ENCODE measurements around the gene TREML4.

Gene TREML4

GRCh38 chr6:41194386-41194785 is 33.8 kb upstream of the TREML4 start:
- H3K4me3 ChIP-seq (ENCODE audit: low read depth, low read length): no peak overlapping the region
- TF ChIP-seq, protein P1, sequence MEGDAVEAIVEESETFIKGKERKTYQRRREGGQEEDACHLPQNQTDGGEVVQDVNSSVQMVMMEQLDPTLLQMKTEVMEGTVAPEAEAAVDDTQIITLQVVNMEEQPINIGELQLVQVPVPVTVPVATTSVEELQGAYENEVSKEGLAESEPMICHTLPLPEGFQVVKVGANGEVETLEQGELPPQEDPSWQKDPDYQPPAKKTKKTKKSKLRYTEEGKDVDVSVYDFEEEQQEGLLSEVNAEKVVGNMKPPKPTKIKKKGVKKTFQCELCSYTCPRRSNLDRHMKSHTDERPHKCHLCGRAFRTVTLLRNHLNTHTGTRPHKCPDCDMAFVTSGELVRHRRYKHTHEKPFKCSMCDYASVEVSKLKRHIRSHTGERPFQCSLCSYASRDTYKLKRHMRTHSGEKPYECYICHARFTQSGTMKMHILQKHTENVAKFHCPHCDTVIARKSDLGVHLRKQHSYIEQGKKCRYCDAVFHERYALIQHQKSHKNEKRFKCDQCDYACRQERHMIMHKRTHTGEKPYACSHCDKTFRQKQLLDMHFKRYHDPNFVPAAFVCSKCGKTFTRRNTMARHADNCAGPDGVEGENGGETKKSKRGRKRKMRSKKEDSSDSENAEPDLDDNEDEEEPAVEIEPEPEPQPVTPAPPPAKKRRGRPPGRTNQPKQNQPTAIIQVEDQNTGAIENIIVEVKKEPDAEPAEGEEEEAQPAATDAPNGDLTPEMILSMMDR (IDR thresholded peaks at IDR 0.05; ENCODE audit: low read depth, low read length): no peak

DNA sequence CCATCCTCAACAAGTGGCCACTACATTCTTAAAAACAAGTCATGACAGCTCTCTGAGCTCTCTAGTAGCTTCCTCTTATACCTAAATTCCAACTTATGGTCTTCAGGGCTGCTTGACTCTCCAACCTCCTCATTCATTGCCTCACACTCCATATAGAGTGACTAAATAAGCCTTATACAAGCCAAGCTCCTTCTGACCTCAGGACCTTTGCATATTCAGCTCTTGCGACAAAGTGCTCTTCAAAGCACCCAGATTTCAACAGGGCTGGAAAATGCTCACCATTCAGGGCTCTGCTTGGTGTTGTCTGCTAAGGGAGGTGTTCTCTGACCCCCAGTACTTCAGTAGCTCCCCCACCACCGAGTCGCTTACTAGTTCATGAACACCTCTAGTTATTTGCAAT is 30.9 kb upstream of the TREML4 start:
- H3K4me3 ChIP-seq (ENCODE audit: low read depth, low read length): no peak overlapping the region
- TF ChIP-seq, protein P1 (IDR thresholded peaks at IDR 0.05; ENCODE audit: low read depth, low read length): no peak

DNA sequence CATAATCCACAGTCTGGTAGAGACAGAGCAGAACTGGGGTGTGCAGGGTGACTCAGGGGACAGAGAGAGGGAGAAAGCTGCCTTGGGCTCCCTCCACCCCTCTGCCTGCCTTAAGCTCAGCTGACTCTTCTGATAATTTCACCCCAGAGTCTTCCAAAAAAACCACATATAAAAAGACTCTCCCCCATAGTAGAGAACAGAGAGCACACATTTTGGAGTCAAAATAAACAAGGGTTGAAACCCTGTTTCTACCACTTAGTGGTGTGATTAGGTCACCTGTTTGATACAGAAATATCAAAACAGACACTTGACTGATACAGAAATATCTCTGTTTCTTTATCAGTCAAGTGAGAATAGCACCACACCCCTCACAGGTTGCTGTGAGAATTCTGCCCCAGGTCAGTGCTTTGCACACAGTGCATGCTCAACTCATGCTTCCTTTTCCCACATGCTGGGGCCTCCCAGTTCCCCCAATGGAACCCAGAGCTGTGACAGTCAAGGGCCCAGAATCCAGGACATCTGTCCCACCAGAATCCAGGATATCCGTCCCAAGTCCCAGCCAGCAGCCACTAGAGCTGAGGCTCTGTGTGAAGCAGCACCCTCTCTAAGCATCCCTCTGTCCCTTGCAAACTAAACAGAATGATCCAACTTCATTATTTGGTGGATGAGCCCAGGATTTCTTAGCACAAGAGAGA is 28.4 kb upstream of the TREML4 start:
- no peak overlapping the region for H3K4me3 ChIP-seq (ENCODE audit: low read depth, low read length)

DNA sequence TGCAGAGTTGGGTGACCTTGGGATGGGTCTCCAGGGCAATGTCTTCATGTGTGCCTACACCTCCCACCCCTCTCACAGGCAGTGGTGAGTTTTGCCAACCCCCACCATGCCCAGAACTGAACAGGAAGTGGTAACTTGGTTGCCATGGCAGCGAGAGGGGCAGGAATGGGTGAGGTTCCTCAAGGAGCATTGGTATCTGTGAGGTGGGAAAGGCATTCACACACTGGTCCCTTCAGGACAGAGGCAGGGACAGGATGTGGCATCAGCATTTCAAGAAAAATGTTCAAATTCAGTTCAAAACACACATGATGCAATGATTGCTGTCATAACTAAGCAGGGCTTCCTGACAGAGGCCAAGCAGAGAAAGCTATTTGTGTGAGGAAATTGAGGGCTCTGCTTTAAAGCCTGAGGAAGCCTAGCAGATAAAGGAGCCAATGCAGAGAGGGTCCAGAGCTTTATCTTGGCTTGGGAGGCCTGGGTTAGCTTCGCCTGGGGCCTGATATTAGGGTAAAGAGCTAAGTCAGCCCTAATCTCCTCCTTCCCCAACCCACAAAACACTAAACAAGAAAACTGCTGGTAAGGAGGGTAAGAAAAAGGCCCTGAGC is 27.8 kb upstream of the TREML4 start:
- H3K4me3 ChIP-seq (ENCODE audit: low read depth, low read length): no peak overlapping the region
- TF ChIP-seq, protein P1 (IDR thresholded peaks at IDR 0.05; ENCODE audit: low read depth, low read length): no peak

More for the DNA sequence above, 28.4 kb upstream of the TREML4 start:
- TF ChIP-seq, protein P1 (IDR thresholded peaks at IDR 0.05; ENCODE audit: low read depth, low read length): no peak

- TF ChIP-seq, protein P1 (IDR thresholded peaks at IDR 0.05; ENCODE audit: low read depth, low read length): no peak
- H3K4me3 ChIP-seq (ENCODE audit: low read depth, low read length): no peak within 1 kb of the TSS
Observed at GRCh38 chr6:41200901-41201763, 27.0 kb upstream of the TREML4 start, which contains the start of gene TREML2. TSS of gene TREML2 (minus strand) at chr6:41201149. CDS start at chr6:41201008, 141 bp downstream.

- no peak overlapping the region for H3K4me3 ChIP-seq (ENCODE audit: low read depth, low read length)
- TF ChIP-seq, protein P1 (IDR thresholded peaks at IDR 0.05; ENCODE audit: low read depth, low read length): no peak
Observed at GRCh38 chr6:41201764-41202173, 26.4 kb upstream of the TREML4 start.
